ENCODE data around the gene MAD1L1.

DNA sequence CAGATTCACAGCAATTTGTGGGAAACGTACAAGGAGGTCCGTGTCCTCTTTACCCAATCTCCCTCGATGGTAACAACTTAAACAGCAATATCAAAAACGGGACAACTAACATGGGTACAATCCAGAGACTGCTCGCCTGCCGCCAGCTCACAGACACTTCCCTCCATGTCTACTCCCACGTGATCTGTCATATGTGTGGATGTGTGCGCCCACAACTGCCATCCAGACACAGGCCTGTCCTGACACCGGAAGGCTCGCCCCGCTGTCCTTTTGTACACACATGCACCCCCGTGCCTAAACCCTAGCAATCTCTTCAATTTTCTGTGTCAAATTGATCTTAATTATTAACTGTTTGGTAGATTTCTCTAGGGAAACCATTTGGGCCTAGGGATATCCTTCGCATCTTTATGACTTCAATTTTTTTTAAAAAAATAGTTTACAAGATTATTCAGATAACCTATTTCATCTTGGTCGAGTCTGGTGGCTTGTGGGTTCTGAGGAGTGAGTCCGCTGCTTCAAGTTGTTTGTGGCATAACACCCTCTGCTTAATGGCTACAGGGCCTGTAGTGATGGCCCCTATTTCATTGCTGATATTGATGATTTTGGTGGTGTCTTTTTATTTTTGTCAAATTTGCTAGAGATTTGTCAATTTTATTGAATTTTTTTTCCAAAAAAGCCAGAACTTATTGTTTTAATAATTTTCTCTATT is 260.6 kb downstream of the MAD1L1 start:
- TF ChIP-seq GATA2 (IDR thresholded peaks at IDR 0.05; ENCODE audit: low read depth, low read length) (no peak), GATA3 (IDR thresholded peaks at IDR 0.05; ENCODE audit: low read depth, low read length) (no peak)
